ENCODE results near the gene ARHGEF38. TPM values are rescaled to one million over a fixed set of nuclear protein-coding genes. Genes with fewer than 3 reads are reported as not detected.

The ARHGEF38 gene
- total and polyA plus RNA-seq, 5 donors from 2014 or later: 0.24 to 0.33 TPM; not detected in 3

DNA sequence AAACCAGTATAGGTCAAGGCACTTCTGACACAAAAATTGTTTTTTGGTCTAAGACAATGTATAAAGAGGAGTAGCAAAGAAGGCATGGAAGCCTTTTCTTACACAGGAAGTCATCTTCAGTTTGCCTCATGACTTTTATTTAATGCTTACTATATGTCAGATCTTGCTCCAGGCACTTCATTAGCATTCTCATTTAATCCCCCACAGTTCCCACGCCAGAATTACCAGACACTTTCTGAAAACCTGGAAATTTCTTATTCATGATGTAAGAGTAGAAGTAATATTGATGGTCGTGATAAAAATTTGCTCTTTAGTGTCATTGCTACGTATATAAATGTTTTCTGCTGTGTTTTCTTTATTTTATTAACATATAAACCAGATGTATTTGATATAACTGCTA lies 39.2 kb downstream of the ARHGEF38 start:
- H3K27me3 Mint-ChIP-seq: peaks cover 13% of the 10 kb centered on the region
- no peaks in the 10 kb centered on the region for H3K36me3 Mint-ChIP-seq

GRCh38 chr4:105594099-105595010 lies 41.9 kb downstream of the ARHGEF38 start:
- no peak overlapping the region for H3K4me3 Mint-ChIP-seq
- H3K4me1 Mint-ChIP-seq: no peaks in the 10 kb centered on the region
- H3K4me3 ChIP-seq (ENCODE audit: low read depth, low read length): no peak overlapping the region
- H3K36me3 ChIP-seq (ENCODE audit: control insufficient read depth, insufficient read depth, low read length): no peaks in the 10 kb centered on the region
- no peaks in the 10 kb centered on the region for H3K36me3 Mint-ChIP-seq
- no peak for DNase-seq
- no peak overlapping the region for H3K27ac Mint-ChIP-seq
- H3K9me3 Mint-ChIP-seq: peaks cover 0 to 1% (median 0%) of the 10 kb centered on the region in 7 donors
- H3K4me1 ChIP-seq (ENCODE audit: control insufficient read depth, insufficient read depth, low read length, poor library complexity, severe bottlenecking): no peaks in the 10 kb centered on the region
- H3K27ac ChIP-seq (ENCODE audit: insufficient read depth, low read length, poor library complexity, severe bottlenecking): no peak overlapping the region
- ATAC-seq (ENCODE audit: low read depth in 2 of 2): no peak
- H3K9me3 ChIP-seq (ENCODE audit: control insufficient read depth in 2 of 2, low read length in 2 of 2): no peaks in the 10 kb centered on the region
- peaks cover 4% of the 10 kb centered on the region for H3K27me3 ChIP-seq (ENCODE audit: control insufficient read depth, insufficient read depth, low read length)
- peaks cover 10% of the 10 kb centered on the region for H3K27me3 Mint-ChIP-seq

More for the DNA sequence above, 39.2 kb downstream of the ARHGEF38 start:
- H3K4me3 Mint-ChIP-seq: no peak overlapping the region
- H3K36me3 ChIP-seq (ENCODE audit: control insufficient read depth, insufficient read depth, low read length): no peaks in the 10 kb centered on the region
- peaks cover 5% of the 10 kb centered on the region for H3K27me3 ChIP-seq (ENCODE audit: control insufficient read depth, insufficient read depth, low read length)
- H3K27ac ChIP-seq (ENCODE audit: insufficient read depth, low read length, poor library complexity, severe bottlenecking): no peak overlapping the region
- no peak overlapping the region for H3K4me3 ChIP-seq (ENCODE audit: low read depth, low read length)
- DNase-seq (no peak), ATAC-seq (ENCODE audit: low read depth in 2 of 2) (no peak)
- no peaks in the 10 kb centered on the region for H3K9me3 ChIP-seq (ENCODE audit: control insufficient read depth in 2 of 2, low read length in 2 of 2)
- no peaks in the 10 kb centered on the region for H3K4me1 ChIP-seq (ENCODE audit: control insufficient read depth, insufficient read depth, low read length, poor library complexity, severe bottlenecking)
- H3K27ac Mint-ChIP-seq: no peak overlapping the region
- no peaks in the 10 kb centered on the region for H3K4me1 Mint-ChIP-seq
- peaks cover 0 to 1% (median 0%) of the 10 kb centered on the region in 7 donors for H3K9me3 Mint-ChIP-seq

- Mint-ChIP-seq H3K27ac (no peak overlapping the region), H3K4me3 (no peak overlapping the region), H3K36me3 (no peaks in the 10 kb centered on the region), H3K4me1 (no peaks in the 10 kb centered on the region), H3K9me3 (peaks cover 0 to 1% (median 0%) of the 10 kb centered on the region in 7 donors), H3K27me3 (peaks cover 10% of the 10 kb centered on the region)
- no peaks in the 10 kb centered on the region for H3K36me3 ChIP-seq (ENCODE audit: control insufficient read depth, insufficient read depth, low read length)
- no peak overlapping the region for H3K27ac ChIP-seq (ENCODE audit: insufficient read depth, low read length, poor library complexity, severe bottlenecking)
- DNase-seq (no peak), ATAC-seq (ENCODE audit: low read depth in 2 of 2) (no peak)
- H3K27me3 ChIP-seq (ENCODE audit: control insufficient read depth, insufficient read depth, low read length): peaks cover 4% of the 10 kb centered on the region
- no peaks in the 10 kb centered on the region for H3K4me1 ChIP-seq (ENCODE audit: control insufficient read depth, insufficient read depth, low read length, poor library complexity, severe bottlenecking)
- H3K9me3 ChIP-seq (ENCODE audit: control insufficient read depth in 2 of 2, low read length in 2 of 2): no peaks in the 10 kb centered on the region
- no peak overlapping the region for H3K4me3 ChIP-seq (ENCODE audit: low read depth, low read length)
These were observed 44.3 kb downstream of the ARHGEF38 start for GRCh38 chr4:105596684-105597083.

- Mint-ChIP-seq H3K4me3 (no peak overlapping the region), H3K4me1 (no peaks in the 10 kb centered on the region), H3K9me3 (no peaks in the 10 kb centered on the region), H3K27ac (no peak overlapping the region), H3K36me3 (no peaks in the 10 kb centered on the region), H3K27me3 (peaks cover 10% of the 10 kb centered on the region)
- no peak for DNase-seq
- H3K36me3 ChIP-seq (ENCODE audit: control insufficient read depth, insufficient read depth, low read length): no peaks in the 10 kb centered on the region
- no peaks in the 10 kb centered on the region for H3K4me1 ChIP-seq (ENCODE audit: control insufficient read depth, insufficient read depth, low read length, poor library complexity, severe bottlenecking)
- H3K27ac ChIP-seq (ENCODE audit: insufficient read depth, low read length, poor library complexity, severe bottlenecking): no peak overlapping the region
- no peaks in the 10 kb centered on the region for H3K9me3 ChIP-seq (ENCODE audit: control insufficient read depth in 2 of 2, low read length in 2 of 2)
- peaks cover 4% of the 10 kb centered on the region for H3K27me3 ChIP-seq (ENCODE audit: control insufficient read depth, insufficient read depth, low read length)
- no peak overlapping the region for H3K4me3 ChIP-seq (ENCODE audit: low read depth, low read length)
- ATAC-seq (ENCODE audit: low read depth in 2 of 2): no peak
These were observed 45.6 kb downstream of the ARHGEF38 start for GRCh38 chr4:105598052-105598451.

GRCh38 chr4:105598787-105599186 lies 46.4 kb downstream of the ARHGEF38 start:
- Histone ChIP-seq H3K36me3 (ENCODE audit: control insufficient read depth, insufficient read depth, low read length) (no peaks in the 10 kb centered on the region), H3K27ac (ENCODE audit: insufficient read depth, low read length, poor library complexity, severe bottlenecking) (no peak overlapping the region), H3K4me1 (ENCODE audit: control insufficient read depth, insufficient read depth, low read length, poor library complexity, severe bottlenecking) (no peaks in the 10 kb centered on the region), H3K27me3 (ENCODE audit: control insufficient read depth, insufficient read depth, low read length) (peaks cover 4% of the 10 kb centered on the region), H3K9me3 (ENCODE audit: control insufficient read depth in 2 of 2, low read length in 2 of 2) (no peaks in the 10 kb centered on the region), H3K4me3 (ENCODE audit: low read depth, low read length) (no peak overlapping the region)
- no peak overlapping the region for H3K27ac Mint-ChIP-seq
- no peaks in the 10 kb centered on the region for H3K36me3 Mint-ChIP-seq
- H3K9me3 Mint-ChIP-seq: no peaks in the 10 kb centered on the region
- DNase-seq: no peak
- H3K4me3 Mint-ChIP-seq: no peak overlapping the region
- ATAC-seq (ENCODE audit: low read depth in 2 of 2): no peak
- no peaks in the 10 kb centered on the region for H3K4me1 Mint-ChIP-seq
- peaks cover 10% of the 10 kb centered on the region for H3K27me3 Mint-ChIP-seq

- H3K9me3 Mint-ChIP-seq: no peaks in the 10 kb centered on the region
- no peak for ATAC-seq (ENCODE audit: low read depth in 2 of 2)
- no peak overlapping the region for H3K27ac ChIP-seq (ENCODE audit: insufficient read depth, low read length, poor library complexity, severe bottlenecking)
- no peak overlapping the region for H3K4me3 ChIP-seq (ENCODE audit: low read depth, low read length)
- H3K4me1 ChIP-seq (ENCODE audit: control insufficient read depth, insufficient read depth, low read length, poor library complexity, severe bottlenecking): no peaks in the 10 kb centered on the region
- DNase-seq: no peak
- peaks cover 4% of the 10 kb centered on the region for H3K27me3 ChIP-seq (ENCODE audit: control insufficient read depth, insufficient read depth, low read length)
- H3K27me3 Mint-ChIP-seq: peaks cover 10% of the 10 kb centered on the region
- no peaks in the 10 kb centered on the region for H3K36me3 ChIP-seq (ENCODE audit: control insufficient read depth, insufficient read depth, low read length)
- no peak overlapping the region for H3K27ac Mint-ChIP-seq
- no peak overlapping the region for H3K4me3 Mint-ChIP-seq
- H3K9me3 ChIP-seq (ENCODE audit: control insufficient read depth in 2 of 2, low read length in 2 of 2): no peaks in the 10 kb centered on the region
- no peaks in the 10 kb centered on the region for H3K4me1 Mint-ChIP-seq
- no peaks in the 10 kb centered on the region for H3K36me3 Mint-ChIP-seq
These were observed 47.1 kb downstream of the ARHGEF38 start for GRCh38 chr4:105599482-105599881.

DNA sequence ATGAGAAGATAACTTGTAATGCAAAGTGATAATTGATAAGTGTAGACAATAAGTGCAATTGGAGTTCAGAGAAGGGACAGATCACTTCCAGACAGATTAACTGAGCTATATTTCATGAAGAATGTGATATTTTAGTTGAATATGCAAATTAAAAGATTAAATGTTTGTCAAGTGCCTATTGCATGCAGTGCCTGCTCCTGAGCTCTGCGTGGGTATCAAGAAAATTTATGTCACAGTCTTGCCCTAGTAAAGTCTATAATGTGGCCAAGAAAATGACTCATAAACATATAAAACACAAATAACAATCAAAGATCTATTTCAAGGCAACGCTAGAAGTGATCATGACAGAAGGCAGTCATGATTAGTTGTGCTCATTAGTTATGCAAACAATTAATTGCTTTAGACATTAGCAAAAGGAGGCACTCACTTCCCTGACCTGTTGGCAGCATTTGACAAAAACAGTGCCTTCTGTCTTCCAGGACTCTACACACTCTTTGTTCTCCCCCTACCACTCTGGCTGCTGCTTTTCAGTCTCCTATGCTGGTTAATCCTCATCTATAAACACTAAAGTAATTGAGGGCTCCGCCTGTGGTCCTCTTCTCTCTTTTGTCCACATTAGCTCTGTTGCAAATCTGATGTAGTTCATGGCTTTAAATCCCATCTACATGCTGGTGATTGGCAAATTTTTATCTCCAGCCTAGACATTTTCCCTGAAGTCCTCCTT lies 47.7 kb downstream of the ARHGEF38 start:
- no peak overlapping the region for H3K27ac ChIP-seq (ENCODE audit: insufficient read depth, low read length, poor library complexity, severe bottlenecking)
- H3K36me3 Mint-ChIP-seq: no peaks in the 10 kb centered on the region
- H3K9me3 Mint-ChIP-seq: no peaks in the 10 kb centered on the region
- H3K4me3 ChIP-seq (ENCODE audit: low read depth, low read length): no peak overlapping the region
- H3K9me3 ChIP-seq (ENCODE audit: control insufficient read depth in 2 of 2, low read length in 2 of 2): no peaks in the 10 kb centered on the region
- no peaks in the 10 kb centered on the region for H3K36me3 ChIP-seq (ENCODE audit: control insufficient read depth, insufficient read depth, low read length)
- H3K4me1 ChIP-seq (ENCODE audit: control insufficient read depth, insufficient read depth, low read length, poor library complexity, severe bottlenecking): no peaks in the 10 kb centered on the region
- no peaks in the 10 kb centered on the region for H3K4me1 Mint-ChIP-seq
- DNase-seq (no peak), ATAC-seq (ENCODE audit: low read depth in 2 of 2) (no peak)
- H3K27me3 ChIP-seq (ENCODE audit: control insufficient read depth, insufficient read depth, low read length): peaks cover 2% of the 10 kb centered on the region
- no peak overlapping the region for H3K4me3 Mint-ChIP-seq
- peaks cover 10% of the 10 kb centered on the region for H3K27me3 Mint-ChIP-seq
- no peak overlapping the region for H3K27ac Mint-ChIP-seq

All from CD4-positive, CD25-positive, alpha-beta regulatory T cell (primary cell).